ENCODE results near the gene HES7.

HES7 gene

GRCh38 chr17:8125947-8126490 is 2.1 kb upstream of the HES7 start:
- H3K4me1 Mint-ChIP-seq (ENCODE audit: low read depth) = peaks cover 41% of the 10 kb centered on the region

GRCh38 chr17:8125154-8125946 is 1.4 kb upstream of the HES7 start:
- H3K4me3 Mint-ChIP-seq = peak overlapping the region; percentile 91
- peak overlapping the region; percentile 85 for H3K27ac Mint-ChIP-seq
- DNase-seq (ENCODE audit: low spot score) = peak; percentile 83
- H3K27me3 Mint-ChIP-seq (ENCODE audit: low read depth) = peaks cover 54% of the 10 kb centered on the region
- H3K4me1 Mint-ChIP-seq (ENCODE audit: low read depth) = peaks cover 46% of the 10 kb centered on the region
- H3K36me3 Mint-ChIP-seq (ENCODE audit: low read depth) = peaks cover 2% of the 10 kb centered on the region
- H3K9me3 Mint-ChIP-seq = no peaks in the 10 kb centered on the region

More at GRCh38 chr17:8125947-8126490, 2.1 kb upstream of the HES7 start:
- DNase-seq (ENCODE audit: low spot score) = peak; percentile 38
- Mint-ChIP-seq H3K27ac (peak overlapping the region; percentile 85), H3K9me3 (no peaks in the 10 kb centered on the region), H3K27me3 (ENCODE audit: low read depth) (peaks cover 47% of the 10 kb centered on the region), H3K36me3 (ENCODE audit: low read depth) (peaks cover 2% of the 10 kb centered on the region), H3K4me3 (peak overlapping the region; percentile 91)

GRCh38 chr17:8124350-8125153 is 646 bp upstream of the HES7 start:
- Mint-ChIP-seq H3K4me3 (peak overlapping the region; percentile 91), H3K27me3 (ENCODE audit: low read depth) (peaks cover 49% of the 10 kb centered on the region), H3K9me3 (no peaks in the 10 kb centered on the region), H3K36me3 (ENCODE audit: low read depth) (peaks cover 2% of the 10 kb centered on the region), H3K4me1 (ENCODE audit: low read depth) (peaks cover 53% of the 10 kb centered on the region), H3K27ac (peak overlapping the region; percentile 73)
- DNase-seq (ENCODE audit: low spot score) = peak; percentile 22

- H3K4me1 Mint-ChIP-seq (ENCODE audit: low read depth) = peaks cover 65% of the 10 kb centered on the region
- DNase-seq (ENCODE audit: low spot score) = peak; percentile 50
- H3K27ac Mint-ChIP-seq = peak overlapping the region; percentile 79
- H3K4me3 Mint-ChIP-seq = peak overlapping the region; percentile 91
- H3K36me3 Mint-ChIP-seq (ENCODE audit: low read depth) = peaks cover 2% of the 10 kb centered on the region
- peaks cover 55% of the 10 kb centered on the region for H3K27me3 Mint-ChIP-seq (ENCODE audit: low read depth)
- H3K9me3 Mint-ChIP-seq = no peaks in the 10 kb centered on the region
Observed at GRCh38 chr17:8122924-8123694, 797 bp downstream of the HES7 start.

- DNase-seq (ENCODE audit: low spot score) = peak; percentile 20
Observed at GRCh38 chr17:8122422-8122923, 1.4 kb downstream of the HES7 start.

GRCh38 chr17:8121681-8122421 is 2.1 kb downstream of the HES7 start:
- H3K36me3 Mint-ChIP-seq (ENCODE audit: low read depth) = peaks cover 2% of the 10 kb centered on the region
- no peaks in the 10 kb centered on the region for H3K9me3 Mint-ChIP-seq
- peaks cover 57% of the 10 kb centered on the region for H3K27me3 Mint-ChIP-seq (ENCODE audit: low read depth)
- peak overlapping the region; percentile 94 for H3K4me3 Mint-ChIP-seq
- H3K27ac Mint-ChIP-seq = peak overlapping the region; percentile 35
- H3K4me1 Mint-ChIP-seq (ENCODE audit: low read depth) = peaks cover 67% of the 10 kb centered on the region
- DNase-seq (ENCODE audit: low spot score) = peak; percentile 75

More at GRCh38 chr17:8122422-8122923, 1.4 kb downstream of the HES7 start:
- Mint-ChIP-seq H3K9me3 (no peaks in the 10 kb centered on the region), H3K27ac (no peak overlapping the region), H3K36me3 (ENCODE audit: low read depth) (peaks cover 2% of the 10 kb centered on the region), H3K27me3 (ENCODE audit: low read depth) (peaks cover 60% of the 10 kb centered on the region), H3K4me1 (ENCODE audit: low read depth) (peaks cover 70% of the 10 kb centered on the region), H3K4me3 (peak overlapping the region; percentile 91)

- Mint-ChIP-seq H3K27ac (peak overlapping the region; percentile 93), H3K9me3 (no peaks in the 10 kb centered on the region), H3K36me3 (ENCODE audit: low read depth) (peaks cover 2% of the 10 kb centered on the region), H3K4me1 (ENCODE audit: low read depth) (peaks cover 65% of the 10 kb centered on the region), H3K27me3 (ENCODE audit: low read depth) (peaks cover 62% of the 10 kb centered on the region), H3K4me3 (peak overlapping the region; percentile 94)
- no peak for DNase-seq (ENCODE audit: low spot score)
Observed at GRCh38 chr17:8121407-8121680, 2.6 kb downstream of the HES7 start.

- peak overlapping the region; percentile 94 for H3K4me3 Mint-ChIP-seq
- H3K4me1 Mint-ChIP-seq (ENCODE audit: low read depth) = peaks cover 61% of the 10 kb centered on the region
- DNase-seq (ENCODE audit: low spot score) = peak; percentile 80
- peaks cover 68% of the 10 kb centered on the region for H3K27me3 Mint-ChIP-seq (ENCODE audit: low read depth)
- H3K27ac Mint-ChIP-seq = peak overlapping the region; percentile 93
- H3K36me3 Mint-ChIP-seq (ENCODE audit: low read depth) = peaks cover 2% of the 10 kb centered on the region
- no peaks in the 10 kb centered on the region for H3K9me3 Mint-ChIP-seq
Observed at GRCh38 chr17:8120520-8121406, 3.1 kb downstream of the HES7 start.

- peak overlapping the region; percentile 93 for H3K27ac Mint-ChIP-seq
- H3K36me3 Mint-ChIP-seq (ENCODE audit: low read depth) = peaks cover 2% of the 10 kb centered on the region
- H3K4me1 Mint-ChIP-seq (ENCODE audit: low read depth) = peaks cover 54% of the 10 kb centered on the region
- H3K4me3 Mint-ChIP-seq = peak overlapping the region; percentile 94
- peaks cover 69% of the 10 kb centered on the region for H3K27me3 Mint-ChIP-seq (ENCODE audit: low read depth)
- peak; percentile 87 for DNase-seq (ENCODE audit: low spot score)
- H3K9me3 Mint-ChIP-seq = no peaks in the 10 kb centered on the region
Observed at GRCh38 chr17:8119581-8120519, 4.1 kb downstream of the HES7 start.

GRCh38 chr17:8118769-8119580 is 4.9 kb downstream of the HES7 start:
- DNase-seq (ENCODE audit: low spot score) = peak; percentile 84
- peaks cover 46% of the 10 kb centered on the region for H3K4me1 Mint-ChIP-seq (ENCODE audit: low read depth)
- peak overlapping the region; percentile 93 for H3K27ac Mint-ChIP-seq
- H3K36me3 Mint-ChIP-seq (ENCODE audit: low read depth) = peaks cover 2% of the 10 kb centered on the region
- H3K27me3 Mint-ChIP-seq (ENCODE audit: low read depth) = peaks cover 68% of the 10 kb centered on the region
- no peaks in the 10 kb centered on the region for H3K9me3 Mint-ChIP-seq
- H3K4me3 Mint-ChIP-seq = peak overlapping the region; percentile 94
